KMS-11 (cell line): ENCODE results near the gene GPR32.
"Not testable (repeated sequence)": the region's sequence is repeated elsewhere in the genome, so short reads cannot be mapped to it uniquely, and the experiment has no call there.

ENCODE experiments used
- H2AFZ ChIP-seq: fragments of 200-600 bp; sonication (generic); 2 replicates; pipeline ENCODE4 v1.6.1; 2016; ENCODE audit warnings: antibody characterized with exemption, mixed run types, low read depth
- H3K27ac ChIP-seq: fragments of 200-600 bp; sonication (generic); 2 replicates; pipeline ENCODE4 v1.6.1; 2016; ENCODE audit warnings: mild to moderate bottlenecking, mixed run types
- H3K27me3 ChIP-seq: fragments of 200-600 bp; sonication (generic); 2 replicates; pipeline ENCODE4 v1.6.1; 2017; ENCODE audit warnings: mild to moderate bottlenecking, low read depth, mixed run types, moderate library complexity; ENCODE audit not compliant: insufficient read depth
- H3K36me3 ChIP-seq: fragments of 200-600 bp; sonication (generic); 2 replicates; pipeline ENCODE4 v1.6.1; 2017; ENCODE audit warnings: mild to moderate bottlenecking, mixed run types; ENCODE audit not compliant: insufficient read depth
- H3K4me1 ChIP-seq: fragments of 200-600 bp; sonication (generic); 2 replicates; pipeline ENCODE4 v1.6.1; 2016; ENCODE audit warnings: mild to moderate bottlenecking, low read depth, mixed run types; ENCODE audit not compliant: poor library complexity, severe bottlenecking
- H3K4me2 ChIP-seq: fragments of 200-600 bp; sonication (generic); 2 replicates; pipeline ENCODE4 v1.7.0; 2016; ENCODE audit warnings: mild to moderate bottlenecking, mixed run types
- H3K4me3 ChIP-seq: fragments of 200-600 bp; sonication (generic); IDR thresholded peaks from 2 replicates; pipeline ENCODE4 v1.6.1; 2017; ENCODE audit warnings: low read depth, low read length, mixed read lengths; ENCODE audit not compliant: insufficient read depth
- H3K79me2 ChIP-seq: fragments of 200-600 bp; sonication (generic); 2 replicates; pipeline ENCODE4 v1.6.1; 2016; ENCODE audit warnings: low read depth, mixed run types; ENCODE audit not compliant: insufficient read depth
- H3K9ac ChIP-seq: fragments of 200-600 bp; sonication (generic); 2 replicates; pipeline ENCODE4 v1.6.1; 2016; ENCODE audit warnings: mild to moderate bottlenecking, mixed run types
- H4K20me1 ChIP-seq: fragments of 200-600 bp; sonication (generic); 2 replicates; pipeline ENCODE4 v1.6.1; 2016; ENCODE audit warnings: mild to moderate bottlenecking, mixed run types; ENCODE audit not compliant: insufficient read depth
- TF ChIP-seq, protein P1 (sequence below): fragments of 200-600 bp; sonication (generic); conservative IDR thresholded peaks from 2 replicates; pipeline ENCODE4 v1.6.1; 2017; ENCODE audit warnings: low read depth, mild to moderate bottlenecking, antibody characterized with exemption, low read length, moderate library complexity, mixed read lengths

GPR32 gene

DNA sequence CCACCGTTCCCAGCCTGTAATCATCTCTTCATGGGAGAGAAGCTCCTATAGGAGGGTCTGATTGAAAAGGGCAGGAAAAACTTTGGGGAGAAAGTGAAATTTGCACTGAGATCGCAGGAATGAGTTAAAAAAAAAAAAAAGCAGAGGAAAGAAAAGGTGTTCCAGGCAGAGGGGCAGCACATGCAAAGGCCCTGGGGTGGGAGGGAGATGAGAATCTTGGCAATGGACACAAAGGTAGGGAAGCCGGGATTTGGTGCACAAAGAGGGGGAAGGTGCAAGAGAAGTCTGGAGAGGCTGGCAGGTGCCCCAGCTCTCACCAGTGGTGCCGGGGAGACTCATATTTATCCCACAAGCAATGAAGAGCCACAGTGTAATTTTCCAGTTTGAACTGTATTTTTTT lies 16.4 kb upstream of the GPR32 start:
- no peak overlapping the region for H3K27ac ChIP-seq
- H2AFZ ChIP-seq = no peak overlapping the region
- no peaks in the 10 kb centered on the region for H3K79me2 ChIP-seq
- H3K4me3 ChIP-seq = no peak overlapping the region
- no peak overlapping the region for H3K9ac ChIP-seq
- peaks cover 38% of the 10 kb centered on the region for H3K27me3 ChIP-seq
- no peak overlapping the region for H3K4me2 ChIP-seq
- H3K36me3 ChIP-seq = no peaks in the 10 kb centered on the region
- no peaks in the 10 kb centered on the region for H4K20me1 ChIP-seq
- TF ChIP-seq, protein P1, sequence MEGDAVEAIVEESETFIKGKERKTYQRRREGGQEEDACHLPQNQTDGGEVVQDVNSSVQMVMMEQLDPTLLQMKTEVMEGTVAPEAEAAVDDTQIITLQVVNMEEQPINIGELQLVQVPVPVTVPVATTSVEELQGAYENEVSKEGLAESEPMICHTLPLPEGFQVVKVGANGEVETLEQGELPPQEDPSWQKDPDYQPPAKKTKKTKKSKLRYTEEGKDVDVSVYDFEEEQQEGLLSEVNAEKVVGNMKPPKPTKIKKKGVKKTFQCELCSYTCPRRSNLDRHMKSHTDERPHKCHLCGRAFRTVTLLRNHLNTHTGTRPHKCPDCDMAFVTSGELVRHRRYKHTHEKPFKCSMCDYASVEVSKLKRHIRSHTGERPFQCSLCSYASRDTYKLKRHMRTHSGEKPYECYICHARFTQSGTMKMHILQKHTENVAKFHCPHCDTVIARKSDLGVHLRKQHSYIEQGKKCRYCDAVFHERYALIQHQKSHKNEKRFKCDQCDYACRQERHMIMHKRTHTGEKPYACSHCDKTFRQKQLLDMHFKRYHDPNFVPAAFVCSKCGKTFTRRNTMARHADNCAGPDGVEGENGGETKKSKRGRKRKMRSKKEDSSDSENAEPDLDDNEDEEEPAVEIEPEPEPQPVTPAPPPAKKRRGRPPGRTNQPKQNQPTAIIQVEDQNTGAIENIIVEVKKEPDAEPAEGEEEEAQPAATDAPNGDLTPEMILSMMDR = no peak
- no peaks in the 10 kb centered on the region for H3K4me1 ChIP-seq

DNA sequence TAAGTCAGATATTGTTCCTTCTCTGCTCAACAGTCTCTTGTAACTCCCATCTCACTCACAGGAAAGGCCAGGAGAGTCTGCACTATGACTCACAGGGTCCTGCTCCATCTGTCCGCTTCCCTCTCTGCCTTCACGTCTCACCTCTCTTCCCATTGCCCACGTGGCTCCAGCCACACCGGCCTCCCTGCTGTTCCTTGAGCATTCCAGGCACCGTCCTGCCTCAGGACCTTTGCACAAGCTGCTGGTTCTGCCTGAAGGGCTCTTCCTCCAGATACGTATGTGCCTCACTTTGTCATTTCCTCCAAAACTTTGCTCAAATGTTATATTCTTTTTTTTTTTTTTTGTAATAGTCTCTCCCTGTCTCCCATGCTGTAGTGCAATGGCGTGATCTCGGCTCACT lies 14.0 kb upstream of the GPR32 start:
- H3K27me3 ChIP-seq = peaks cover 21% of the 10 kb centered on the region; the same call in 1 of the 2 replicates

DNA sequence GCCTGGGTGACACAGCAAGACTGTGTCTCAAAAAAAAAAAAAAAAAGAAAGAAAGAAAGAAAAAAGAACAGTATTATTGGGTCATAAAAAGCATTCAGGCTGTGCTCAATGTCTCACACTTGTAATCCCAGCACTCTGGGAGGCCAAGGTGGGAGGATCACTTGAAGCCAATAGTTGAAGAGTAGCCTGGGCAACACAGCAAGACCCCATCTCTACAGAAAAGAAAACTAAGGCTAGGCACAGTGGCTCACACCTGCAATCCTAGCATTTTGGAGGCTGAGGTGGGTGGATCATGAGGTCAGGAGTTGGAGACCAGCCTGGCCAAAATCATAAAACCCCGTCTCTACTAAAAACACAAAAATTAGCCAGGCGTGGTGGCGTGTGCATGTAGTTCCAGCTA lies 12.6 kb upstream of the GPR32 start:
- not testable (repeated sequence) for H3K9ac ChIP-seq, H3K79me2 ChIP-seq, H3K27ac ChIP-seq, H3K4me3 ChIP-seq, H3K4me1 ChIP-seq, H4K20me1 ChIP-seq, H3K4me2 ChIP-seq, H3K36me3 ChIP-seq, H2AFZ ChIP-seq
- H3K27me3 ChIP-seq = peaks cover 29% of the 10 kb centered on the region; the same call in 1 of the 2 replicates

More for the DNA sequence above, 14.0 kb upstream of the GPR32 start:
- not testable (repeated sequence) for H3K27ac ChIP-seq, H3K4me2 ChIP-seq, H3K36me3 ChIP-seq, H2AFZ ChIP-seq, H4K20me1 ChIP-seq, H3K4me1 ChIP-seq, H3K9ac ChIP-seq, H3K79me2 ChIP-seq, H3K4me3 ChIP-seq

DNA sequence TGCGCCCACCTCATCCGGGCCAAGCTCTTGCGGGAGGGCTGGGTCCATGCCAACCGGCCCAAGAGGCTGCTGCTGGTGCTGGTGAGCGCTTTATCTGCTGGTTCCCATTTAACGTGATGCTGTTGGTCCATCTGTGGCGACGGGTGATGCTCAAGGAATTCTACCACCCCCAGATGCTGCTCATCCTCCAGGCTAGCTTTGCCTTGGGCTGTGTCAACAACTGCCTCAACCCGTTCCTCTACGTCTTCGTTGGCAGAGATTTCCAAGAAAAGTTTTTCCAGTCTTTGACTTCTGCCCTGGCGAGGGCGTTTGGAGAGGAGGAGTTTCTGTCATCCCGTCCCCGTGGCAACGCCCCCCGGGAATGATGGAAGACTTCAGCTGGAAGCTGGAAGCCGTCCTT lies 11.2 kb upstream of the GPR32 start:
- not testable (repeated sequence) for H2AFZ ChIP-seq, H3K9ac ChIP-seq, H3K79me2 ChIP-seq, H3K4me2 ChIP-seq, H4K20me1 ChIP-seq, H3K27ac ChIP-seq, H3K4me3 ChIP-seq, H3K36me3 ChIP-seq, H3K4me1 ChIP-seq
- H3K27me3 ChIP-seq = peaks cover 36% of the 10 kb centered on the region

DNA sequence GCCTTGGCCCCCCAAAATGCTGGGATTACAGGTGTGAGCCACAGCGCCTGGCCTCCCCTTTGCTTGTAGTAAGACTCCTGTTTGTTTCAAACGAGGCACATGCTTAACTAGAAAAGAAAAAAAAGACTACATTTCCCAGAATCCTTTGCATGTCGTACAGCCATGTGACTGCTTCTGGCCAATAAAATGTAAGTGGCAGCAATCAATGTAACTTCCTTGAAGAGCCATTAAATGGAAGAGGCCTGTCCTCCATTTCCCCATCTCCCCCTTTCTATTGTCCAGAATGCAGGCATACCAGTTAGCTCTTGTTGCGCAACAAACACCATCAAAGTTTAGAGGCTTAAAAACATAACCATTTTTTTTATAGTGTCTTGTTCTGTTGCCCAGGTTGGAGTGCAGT lies 10.4 kb upstream of the GPR32 start:
- H2AFZ ChIP-seq = no peak overlapping the region
- TF ChIP-seq, protein P1 = no peak
- no peaks in the 10 kb centered on the region for H3K36me3 ChIP-seq
- peaks cover 35% of the 10 kb centered on the region for H3K27me3 ChIP-seq
- H3K79me2 ChIP-seq = no peaks in the 10 kb centered on the region
- no peak overlapping the region for H3K4me3 ChIP-seq
- no peak overlapping the region for H3K9ac ChIP-seq
- no peaks in the 10 kb centered on the region for H4K20me1 ChIP-seq
- H3K27ac ChIP-seq = no peak overlapping the region
- H3K4me1 ChIP-seq = no peaks in the 10 kb centered on the region
- no peak overlapping the region for H3K4me2 ChIP-seq

DNA sequence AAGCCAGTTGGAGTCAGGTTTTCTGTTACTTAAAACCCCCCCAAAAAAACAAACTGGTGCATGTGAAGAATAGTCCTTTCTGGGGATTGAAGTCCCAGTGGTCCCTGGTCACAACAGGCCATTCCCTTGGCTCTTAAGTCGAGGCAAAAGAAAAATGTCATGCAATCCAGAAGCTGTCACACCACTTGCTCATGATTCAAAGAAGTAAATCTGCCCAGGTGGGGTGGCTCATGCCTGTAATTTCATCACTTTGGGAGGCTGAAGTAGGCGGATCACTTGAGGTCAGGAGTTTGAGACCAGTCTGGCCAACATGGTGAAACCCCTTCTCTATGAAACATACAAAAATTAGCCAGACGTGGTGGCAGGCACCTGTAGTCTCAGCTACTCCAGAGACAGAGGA lies 8.8 kb upstream of the GPR32 start:
- not testable (repeated sequence) for H2AFZ ChIP-seq, H3K4me3 ChIP-seq, H3K36me3 ChIP-seq, H4K20me1 ChIP-seq, H3K79me2 ChIP-seq, H3K4me1 ChIP-seq, H3K27ac ChIP-seq, H3K4me2 ChIP-seq, H3K9ac ChIP-seq
- H3K27me3 ChIP-seq = peaks cover 39% of the 10 kb centered on the region

DNA sequence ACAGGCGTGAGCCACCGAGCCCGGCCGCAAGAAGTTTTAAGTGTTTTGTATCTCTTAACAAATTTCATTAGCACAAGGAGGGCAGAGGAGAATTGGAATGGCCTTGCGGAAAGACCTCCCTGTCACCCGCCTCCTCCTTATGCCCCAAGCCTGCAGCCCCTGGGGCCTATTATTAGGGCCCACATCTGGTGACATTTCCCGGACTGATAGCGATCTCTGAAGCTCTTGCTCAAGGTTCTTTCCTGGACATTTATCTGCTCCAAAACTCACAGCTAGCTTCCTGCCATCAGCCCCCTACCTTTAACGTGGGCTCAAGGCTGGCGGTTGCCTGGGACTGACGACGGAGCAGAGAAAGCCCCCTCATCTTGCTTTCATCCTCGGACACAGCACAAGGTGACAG lies 6.7 kb upstream of the GPR32 start:
- not testable (repeated sequence) for H3K4me3 ChIP-seq, H2AFZ ChIP-seq, H3K36me3 ChIP-seq

More for the DNA sequence above, 6.7 kb upstream of the GPR32 start:
- H4K20me1 ChIP-seq, H3K4me2 ChIP-seq, H3K4me1 ChIP-seq, H3K79me2 ChIP-seq, H3K9ac ChIP-seq, H3K27ac ChIP-seq: not testable (repeated sequence)
- peaks cover 50% of the 10 kb centered on the region for H3K27me3 ChIP-seq
